ENCODE data around the gene KRTAP5-6. TPM values are rescaled to one million over a fixed set of nuclear protein-coding genes. Genes with fewer than 3 reads are reported as not detected.
A peak's percentile ranks its signal among the peaks of the same experiment; 100 is the strongest.

The KRTAP5-6 gene
- total RNA-seq, 1 donor, result not detected

DNA sequence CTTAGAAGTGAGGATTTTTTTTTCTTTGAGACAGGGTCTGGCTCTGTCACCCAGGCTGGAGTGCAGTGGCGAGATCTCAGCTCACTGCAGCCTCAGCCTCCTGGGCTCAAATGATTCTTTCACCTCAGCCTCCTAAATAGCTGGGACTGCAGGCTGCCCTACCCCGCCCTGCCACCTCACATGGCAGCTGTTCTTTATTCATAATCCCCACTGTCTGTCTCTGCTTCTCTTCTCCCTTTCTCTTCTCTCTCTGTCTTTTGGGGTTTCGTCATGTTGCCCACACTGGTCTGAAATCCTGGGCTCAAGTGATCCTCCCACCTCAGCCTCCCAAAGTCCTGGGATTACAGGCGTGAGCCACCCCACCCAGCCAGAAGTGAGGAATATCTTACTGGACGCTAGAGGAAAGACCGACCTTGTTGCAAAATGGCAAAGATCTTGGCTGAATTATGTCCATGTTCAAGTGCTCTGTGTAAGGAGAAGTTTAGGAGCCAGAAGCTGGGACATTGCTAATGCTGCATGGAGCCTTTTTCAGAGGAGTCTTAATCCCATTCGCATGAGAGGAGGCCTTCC is 45.5 kb upstream of the KRTAP5-6 start:
- no peak for DNase-seq (ENCODE audit: low read depth)
- TF ChIP-seq, protein P1, sequence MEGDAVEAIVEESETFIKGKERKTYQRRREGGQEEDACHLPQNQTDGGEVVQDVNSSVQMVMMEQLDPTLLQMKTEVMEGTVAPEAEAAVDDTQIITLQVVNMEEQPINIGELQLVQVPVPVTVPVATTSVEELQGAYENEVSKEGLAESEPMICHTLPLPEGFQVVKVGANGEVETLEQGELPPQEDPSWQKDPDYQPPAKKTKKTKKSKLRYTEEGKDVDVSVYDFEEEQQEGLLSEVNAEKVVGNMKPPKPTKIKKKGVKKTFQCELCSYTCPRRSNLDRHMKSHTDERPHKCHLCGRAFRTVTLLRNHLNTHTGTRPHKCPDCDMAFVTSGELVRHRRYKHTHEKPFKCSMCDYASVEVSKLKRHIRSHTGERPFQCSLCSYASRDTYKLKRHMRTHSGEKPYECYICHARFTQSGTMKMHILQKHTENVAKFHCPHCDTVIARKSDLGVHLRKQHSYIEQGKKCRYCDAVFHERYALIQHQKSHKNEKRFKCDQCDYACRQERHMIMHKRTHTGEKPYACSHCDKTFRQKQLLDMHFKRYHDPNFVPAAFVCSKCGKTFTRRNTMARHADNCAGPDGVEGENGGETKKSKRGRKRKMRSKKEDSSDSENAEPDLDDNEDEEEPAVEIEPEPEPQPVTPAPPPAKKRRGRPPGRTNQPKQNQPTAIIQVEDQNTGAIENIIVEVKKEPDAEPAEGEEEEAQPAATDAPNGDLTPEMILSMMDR (IDR thresholded peaks at IDR 0.05; ENCODE audit: insufficient read depth, low read depth, low read length), result no peak
- H3K4me3 ChIP-seq (ENCODE audit: low read depth, low read length), result no peak overlapping the region

GRCh38 chr11:1652026-1652425 is 45.0 kb upstream of the KRTAP5-6 start:
- no peak overlapping the region for H3K4me3 ChIP-seq (ENCODE audit: low read depth, low read length)
- TF ChIP-seq, protein P1 (IDR thresholded peaks at IDR 0.05; ENCODE audit: insufficient read depth, low read depth, low read length), result no peak
- DNase-seq (ENCODE audit: low read depth), result no peak

GRCh38 chr11:1652442-1652770 is 44.6 kb upstream of the KRTAP5-6 start:
- no peak for DNase-seq (ENCODE audit: low read depth)
- no peak overlapping the region for H3K4me3 ChIP-seq (ENCODE audit: low read depth, low read length)
- TF ChIP-seq, protein P1 (IDR thresholded peaks at IDR 0.05; ENCODE audit: insufficient read depth, low read depth, low read length), result no peak

GRCh38 chr11:1652771-1653540 is 44.0 kb upstream of the KRTAP5-6 start:
- TF ChIP-seq, protein P1 (IDR thresholded peaks at IDR 0.05; ENCODE audit: insufficient read depth, low read depth, low read length), result peak; percentile 91
- peak; percentile 51 for DNase-seq (ENCODE audit: low read depth)
- no peak overlapping the region for H3K4me3 ChIP-seq (ENCODE audit: low read depth, low read length)

GRCh38 chr11:1653541-1654387 is 43.2 kb upstream of the KRTAP5-6 start:
- TF ChIP-seq, protein P1 (IDR thresholded peaks at IDR 0.05; ENCODE audit: insufficient read depth, low read depth, low read length), result no peak
- no peak for DNase-seq (ENCODE audit: low read depth)
- H3K4me3 ChIP-seq (ENCODE audit: low read depth, low read length), result no peak overlapping the region

GRCh38 chr11:1654388-1655167 is 42.4 kb upstream of the KRTAP5-6 start:
- TF ChIP-seq, protein P1 (IDR thresholded peaks at IDR 0.05; ENCODE audit: insufficient read depth, low read depth, low read length), result no peak
- peak; percentile 80 for DNase-seq (ENCODE audit: low read depth)
- H3K4me3 ChIP-seq (ENCODE audit: low read depth, low read length), result no peak overlapping the region
